GM10266 (cell line): Measurements from ENCODE around the gene LYPD6.

ENCODE experiments used
- DNase-seq: peaks from one replicate; pipeline ENCODE4 v3.0.0; 2012; ENCODE audit errors: extremely low spot score
- TF ChIP-seq, protein P1 (sequence below): IDR thresholded peaks from 2 replicates; pipeline ENCODE4 v1.5.1; 2012; ENCODE audit warnings: mild to moderate bottlenecking, low read depth; ENCODE audit not compliant: control insufficient read depth, insufficient read depth; ENCODE audit errors: missing control alignments

LYPD6 gene

GRCh38 chr2:149364839-149365238 is 34.5 kb downstream of the LYPD6 start:
- TF ChIP-seq, protein P1, sequence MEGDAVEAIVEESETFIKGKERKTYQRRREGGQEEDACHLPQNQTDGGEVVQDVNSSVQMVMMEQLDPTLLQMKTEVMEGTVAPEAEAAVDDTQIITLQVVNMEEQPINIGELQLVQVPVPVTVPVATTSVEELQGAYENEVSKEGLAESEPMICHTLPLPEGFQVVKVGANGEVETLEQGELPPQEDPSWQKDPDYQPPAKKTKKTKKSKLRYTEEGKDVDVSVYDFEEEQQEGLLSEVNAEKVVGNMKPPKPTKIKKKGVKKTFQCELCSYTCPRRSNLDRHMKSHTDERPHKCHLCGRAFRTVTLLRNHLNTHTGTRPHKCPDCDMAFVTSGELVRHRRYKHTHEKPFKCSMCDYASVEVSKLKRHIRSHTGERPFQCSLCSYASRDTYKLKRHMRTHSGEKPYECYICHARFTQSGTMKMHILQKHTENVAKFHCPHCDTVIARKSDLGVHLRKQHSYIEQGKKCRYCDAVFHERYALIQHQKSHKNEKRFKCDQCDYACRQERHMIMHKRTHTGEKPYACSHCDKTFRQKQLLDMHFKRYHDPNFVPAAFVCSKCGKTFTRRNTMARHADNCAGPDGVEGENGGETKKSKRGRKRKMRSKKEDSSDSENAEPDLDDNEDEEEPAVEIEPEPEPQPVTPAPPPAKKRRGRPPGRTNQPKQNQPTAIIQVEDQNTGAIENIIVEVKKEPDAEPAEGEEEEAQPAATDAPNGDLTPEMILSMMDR, result no peak

DNA sequence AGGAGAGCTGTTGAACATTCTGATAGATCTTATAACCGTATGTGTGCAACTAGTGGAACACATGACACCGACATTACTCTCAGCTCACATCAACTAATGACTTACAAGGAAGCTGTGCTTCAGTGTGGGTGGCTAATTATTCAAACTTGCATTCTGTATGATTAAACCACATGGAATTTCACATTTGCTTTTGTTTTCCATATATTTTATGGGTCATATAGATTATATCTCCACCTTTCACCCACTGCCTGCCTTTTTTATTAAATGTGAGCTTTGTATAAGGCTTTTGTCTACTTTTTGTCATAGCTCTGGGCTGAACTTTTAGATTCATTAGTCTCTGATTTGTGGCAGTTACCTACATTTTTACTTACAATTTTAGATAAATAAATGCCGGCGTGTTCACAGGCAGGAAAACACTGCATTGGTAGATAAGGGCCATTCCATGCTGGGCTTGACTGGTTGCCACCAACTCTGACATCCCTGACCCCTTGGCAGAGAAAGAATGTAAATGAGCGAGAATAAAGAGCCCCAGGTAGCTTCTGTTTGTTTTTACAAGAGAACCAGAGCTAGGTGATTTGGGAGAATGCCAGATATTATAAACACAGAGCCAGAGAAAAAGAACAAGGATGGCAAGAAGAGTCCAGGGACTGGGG is 35.7 kb downstream of the LYPD6 start:
- DNase-seq, result no peak
- TF ChIP-seq, protein P1, result no peak

More at GRCh38 chr2:149364839-149365238, 34.5 kb downstream of the LYPD6 start:
- no peak for DNase-seq

DNA sequence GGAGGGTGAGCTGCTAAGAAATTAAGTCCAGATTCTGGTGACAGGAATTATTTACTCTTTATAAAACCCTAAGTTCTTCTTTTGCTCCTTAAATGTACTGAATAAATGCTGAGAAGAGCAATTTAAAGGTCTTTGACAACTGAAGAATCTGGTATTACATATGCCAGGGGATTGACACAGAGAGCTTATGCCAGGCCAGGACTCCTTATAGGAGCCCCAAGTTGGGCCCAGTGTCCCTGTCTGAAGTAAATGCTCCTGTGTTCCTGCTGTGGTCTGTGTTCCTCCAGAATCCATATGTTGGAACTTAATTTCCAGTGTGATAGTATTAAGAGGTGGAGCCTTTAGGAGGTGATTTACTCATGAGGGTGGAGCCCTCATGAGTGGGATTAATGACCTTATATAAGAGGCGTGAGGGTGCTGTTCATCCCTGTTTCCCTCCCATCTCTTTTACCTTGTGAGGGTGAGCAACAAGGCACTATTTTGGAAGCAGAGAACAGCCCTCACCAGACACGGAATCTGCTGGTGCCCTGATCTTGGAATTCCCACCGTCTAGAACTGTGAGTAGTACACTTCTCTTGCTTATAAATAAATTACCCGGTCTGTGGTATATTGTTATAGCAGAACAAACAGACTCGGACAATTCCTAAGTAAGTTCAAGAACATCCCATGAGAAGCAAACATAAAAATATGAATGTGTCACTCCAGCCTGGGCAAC is 39.8 kb downstream of the LYPD6 start:
- TF ChIP-seq, protein P1, result no peak
- no peak for DNase-seq

GRCh38 chr2:149371476-149371875 is 41.1 kb downstream of the LYPD6 start:
- TF ChIP-seq, protein P1, result no peak

GRCh38 chr2:149375801-149376361 is 45.5 kb downstream of the LYPD6 start:
- DNase-seq, result no peak
- TF ChIP-seq, protein P1, result no peak

More at GRCh38 chr2:149371476-149371875, 41.1 kb downstream of the LYPD6 start:
- no peak for DNase-seq

DNA sequence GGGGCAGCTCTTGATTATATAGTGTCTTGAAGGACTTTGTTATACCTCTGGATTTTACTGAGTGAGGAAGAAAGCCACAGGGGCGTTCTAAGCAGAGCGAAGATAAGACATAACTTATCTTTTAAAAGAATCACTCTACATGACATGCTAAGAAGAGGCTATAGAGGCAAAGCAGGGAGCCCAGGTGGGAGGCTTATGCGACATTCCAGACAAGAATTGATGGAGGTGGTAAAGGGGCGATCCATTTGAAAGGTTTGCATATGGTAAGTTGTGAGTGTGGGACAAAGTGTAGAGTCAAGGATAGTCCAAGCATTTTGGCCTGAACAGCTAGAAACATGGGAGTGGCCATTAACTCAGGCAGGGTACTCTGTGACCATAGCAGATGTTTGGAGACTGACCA is 49.8 kb downstream of the LYPD6 start:
- TF ChIP-seq, protein P1, result no peak
- no peak for DNase-seq

DNA sequence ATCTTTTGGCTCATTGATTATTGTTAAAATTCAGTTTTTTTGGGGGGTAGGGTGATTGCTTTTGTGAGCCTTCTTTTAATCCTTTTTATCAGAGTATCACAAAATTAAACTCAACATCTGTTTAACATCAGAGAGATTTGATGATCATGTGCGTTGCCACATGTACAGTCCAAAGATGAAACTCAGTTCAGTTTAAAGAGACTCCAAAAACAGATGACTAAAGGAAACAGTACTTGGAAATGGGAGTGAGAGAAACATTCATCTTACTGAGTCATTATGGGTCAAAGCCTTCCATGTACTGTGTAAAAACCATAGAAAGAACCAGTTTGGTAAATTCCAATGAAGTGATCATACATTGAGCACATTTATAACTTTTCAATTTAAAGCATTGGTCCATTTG is 53.0 kb downstream of the LYPD6 start:
- TF ChIP-seq, protein P1, result no peak
- no peak for DNase-seq
